GM19043 (cell line): ENCODE measurements around the gene CAPN7.

ENCODE experiments used
- ATAC-seq: cut with Tn5 transposase; IDR thresholded peaks from one replicate; pipeline ENCODE4 v1.9.1; 2021; ENCODE audit warnings: low read depth; ENCODE audit not compliant: unreplicated experiment

Gene CAPN7

DNA sequence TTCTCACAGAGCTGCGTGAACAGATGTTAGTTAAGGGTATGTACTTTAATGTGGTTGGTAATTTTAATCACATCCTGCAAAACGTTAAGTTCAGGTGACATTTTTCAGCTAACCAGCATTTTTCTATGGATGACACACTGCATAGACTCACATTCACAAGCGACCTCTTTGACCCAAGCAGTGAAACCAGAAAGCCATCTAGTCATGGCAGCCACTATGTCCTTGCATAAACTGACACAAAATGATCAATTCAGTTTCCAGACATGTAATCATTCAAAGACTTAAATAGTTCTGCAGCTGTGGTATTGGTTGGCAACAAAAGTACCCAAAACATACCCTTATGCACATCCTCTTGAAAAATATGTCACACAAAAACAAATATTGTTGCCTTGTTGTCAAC, 7.4 kb upstream of the CAPN7 start:
- ATAC-seq, result no peak

- ATAC-seq, result no peak
Measured at GRCh38 chr3:15199493-15200105, 6.4 kb upstream of the CAPN7 start.

- no peak for ATAC-seq
Measured at GRCh38 chr3:15204005-15204404, 2.0 kb upstream of the CAPN7 start.

GRCh38 chr3:15205482-15205933, 538 bp upstream of the CAPN7 start:
- ATAC-seq, result no peak

DNA sequence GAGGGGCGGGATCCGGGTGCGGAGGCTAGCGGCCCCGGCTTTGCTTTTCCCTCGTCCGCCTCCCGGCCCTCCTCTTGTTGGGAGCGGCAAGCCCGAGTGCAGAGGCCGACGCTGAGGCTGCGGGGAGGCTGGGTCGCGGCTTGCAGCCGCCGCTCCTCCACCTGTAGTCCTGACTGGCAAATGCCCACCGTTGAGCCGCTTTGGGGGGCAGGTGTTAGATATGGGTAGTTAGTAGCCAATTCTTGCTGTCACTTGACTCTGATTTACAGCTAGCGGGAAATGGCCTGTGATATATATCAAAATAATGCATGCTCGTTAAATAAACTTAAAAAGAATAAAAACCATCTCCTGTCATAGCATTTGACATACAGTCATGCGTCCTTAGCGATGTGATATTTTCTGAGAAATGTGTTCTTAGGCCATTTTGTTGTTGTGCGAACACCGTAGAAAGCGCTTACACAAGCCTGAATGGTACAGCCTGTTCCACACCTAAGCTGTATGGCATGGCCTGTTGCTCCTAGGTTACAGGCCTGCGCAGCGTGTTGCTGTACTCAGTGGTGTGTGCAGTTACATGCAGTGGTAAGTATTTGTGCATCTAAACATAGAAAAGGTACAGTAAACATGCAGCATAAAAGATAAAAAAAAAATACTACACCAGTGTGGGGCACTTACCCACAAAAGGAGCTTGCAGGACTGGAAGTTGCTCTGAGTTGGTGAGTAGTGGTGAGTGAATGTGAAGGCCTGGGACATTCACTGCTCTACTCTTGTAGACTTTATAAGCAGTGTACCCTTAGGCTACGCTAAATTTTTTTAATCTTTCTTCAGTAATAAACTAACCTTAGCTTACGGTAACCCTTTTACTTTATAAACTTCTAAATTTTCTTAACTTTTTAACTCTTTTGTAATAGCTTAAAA, 873 bp downstream of the CAPN7 start:
- peak; percentile 25 for ATAC-seq

- no peak for ATAC-seq
Measured at GRCh38 chr3:15207836-15208504, 1.9 kb downstream of the CAPN7 start.

DNA sequence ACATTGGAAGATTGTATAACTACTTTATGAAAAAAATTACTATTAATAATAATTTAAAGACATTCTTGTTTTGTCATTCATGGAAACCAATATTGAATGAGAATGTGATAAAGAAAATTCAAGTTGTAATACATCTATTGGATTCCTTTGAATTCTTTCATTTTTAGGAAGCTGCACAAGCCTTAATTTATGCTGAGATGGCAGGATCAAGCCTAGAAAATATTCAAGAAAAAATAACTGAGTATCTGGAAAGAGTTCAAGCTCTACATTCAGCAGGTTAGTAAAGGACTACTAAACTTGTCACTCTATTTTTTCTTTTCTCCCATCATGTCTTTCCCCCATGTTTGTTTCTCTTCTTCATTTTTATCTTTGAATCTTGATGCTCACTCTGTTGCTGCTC, 5.9 kb downstream of the CAPN7 start:
- no peak for ATAC-seq

- ATAC-seq, result no peak
Measured at GRCh38 chr3:15214758-15215157, 8.7 kb downstream of the CAPN7 start.

GRCh38 chr3:15215996-15216395, 9.9 kb downstream of the CAPN7 start:
- ATAC-seq, result no peak

DNA sequence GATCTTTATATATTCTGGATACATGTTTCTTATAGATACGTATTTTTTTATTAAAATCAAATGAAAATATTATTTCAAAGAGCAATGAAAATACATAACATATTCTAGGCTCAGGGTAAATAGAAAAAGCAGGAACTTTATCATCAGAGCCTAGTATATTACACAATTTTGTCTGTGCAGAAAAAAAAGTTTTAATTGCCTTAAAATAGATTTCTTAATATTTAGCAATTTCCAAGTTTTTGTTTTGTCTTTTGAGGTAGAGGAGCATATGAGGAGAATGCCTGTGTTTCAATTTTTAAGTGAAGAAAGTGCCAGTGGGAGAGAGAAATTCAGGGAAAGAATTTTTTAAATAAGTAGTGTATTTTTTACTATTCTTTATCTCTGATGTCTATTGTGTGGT, 10.5 kb downstream of the CAPN7 start:
- no peak for ATAC-seq

- no peak for ATAC-seq
Measured at GRCh38 chr3:15217011-15217671, 11.1 kb downstream of the CAPN7 start.

DNA sequence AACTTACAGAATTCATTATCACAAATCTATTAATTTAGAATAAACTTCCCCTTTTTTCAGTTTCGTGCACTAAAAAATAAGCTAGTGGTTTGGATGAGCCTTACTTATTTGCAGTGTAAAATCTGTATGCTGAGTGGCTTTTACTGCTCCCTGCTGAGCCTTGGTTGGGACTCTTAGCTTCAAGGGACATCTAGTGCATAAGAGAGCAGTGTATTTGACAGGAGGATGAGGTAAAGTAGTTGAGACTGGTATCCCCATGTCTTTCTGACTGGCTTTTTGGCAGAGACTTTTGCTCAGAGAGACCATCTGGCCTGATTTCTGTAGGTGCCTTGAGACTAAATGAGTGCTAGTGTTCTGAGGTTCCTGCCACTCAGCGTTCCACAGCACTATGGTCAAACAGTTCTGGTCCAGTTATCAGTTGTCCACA, 11.8 kb downstream of the CAPN7 start:
- no peak for ATAC-seq

- ATAC-seq, result no peak
Measured at GRCh38 chr3:15218689-15219088, 12.6 kb downstream of the CAPN7 start.

- ATAC-seq, result no peak
Measured at GRCh38 chr3:15220056-15220455, 14.0 kb downstream of the CAPN7 start.

- no peak for ATAC-seq
Measured at GRCh38 chr3:15220661-15221060, 14.6 kb downstream of the CAPN7 start.

DNA sequence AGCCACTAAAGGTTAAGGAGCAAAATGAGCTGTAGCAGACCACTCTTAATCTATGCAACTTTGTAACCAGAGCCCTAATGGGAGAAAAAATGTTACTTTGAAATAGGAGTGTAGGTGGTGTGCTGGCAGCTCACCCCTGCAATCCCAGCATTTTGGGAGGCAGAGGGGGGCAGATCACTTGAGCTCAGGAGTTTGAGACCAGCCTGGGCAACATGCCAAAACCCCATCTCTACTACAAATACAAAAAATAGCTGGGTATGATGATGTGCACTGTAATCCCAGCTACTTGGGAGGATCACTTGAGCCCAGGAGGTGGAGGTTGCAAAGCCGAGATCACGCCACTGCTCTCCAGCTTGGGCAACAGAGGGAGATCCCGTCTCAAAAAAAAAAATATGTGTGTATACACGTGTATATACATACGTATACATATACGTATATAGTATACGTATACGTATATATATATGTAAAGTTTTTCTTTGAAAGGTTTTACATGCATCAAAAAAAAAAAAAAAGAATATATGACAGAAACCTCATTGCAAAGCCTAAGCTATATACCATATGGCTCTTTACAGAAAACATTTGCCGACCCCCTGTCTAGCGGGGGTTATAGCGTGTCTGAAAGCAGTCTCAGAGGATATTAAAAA, 15.7 kb downstream of the CAPN7 start:
- no peak for ATAC-seq

- ATAC-seq, result no peak
Measured at GRCh38 chr3:15223685-15224572, 17.9 kb downstream of the CAPN7 start.

GRCh38 chr3:15228147-15228546, 22.1 kb downstream of the CAPN7 start:
- ATAC-seq, result no peak

GRCh38 chr3:15229262-15229661, 23.2 kb downstream of the CAPN7 start:
- ATAC-seq, result no peak
